Activated CD4-positive, alpha-beta T cell treated with anti-CD3 and anti-CD28 coated beads for 1 hour (primary cell): ENCODE results near the gene TSPAN12.
"Not testable (repeated sequence)": the region's sequence is repeated elsewhere in the genome, so short reads cannot be mapped to it uniquely, and the experiment has no call there.

ENCODE experiments used
- DNase-seq: peaks from one replicate; pipeline ENCODE4 v3.0.0-alpha.2; 2020

TSPAN12 gene

GRCh38 chr7:120857588-120858573, at the start of gene TSPAN12:
Gene TSPAN12 (minus strand): TSS chr7:120858144. CDS start chr7:120856763, 1,381 bp downstream.
- DNase-seq: peak; percentile 10

DNA sequence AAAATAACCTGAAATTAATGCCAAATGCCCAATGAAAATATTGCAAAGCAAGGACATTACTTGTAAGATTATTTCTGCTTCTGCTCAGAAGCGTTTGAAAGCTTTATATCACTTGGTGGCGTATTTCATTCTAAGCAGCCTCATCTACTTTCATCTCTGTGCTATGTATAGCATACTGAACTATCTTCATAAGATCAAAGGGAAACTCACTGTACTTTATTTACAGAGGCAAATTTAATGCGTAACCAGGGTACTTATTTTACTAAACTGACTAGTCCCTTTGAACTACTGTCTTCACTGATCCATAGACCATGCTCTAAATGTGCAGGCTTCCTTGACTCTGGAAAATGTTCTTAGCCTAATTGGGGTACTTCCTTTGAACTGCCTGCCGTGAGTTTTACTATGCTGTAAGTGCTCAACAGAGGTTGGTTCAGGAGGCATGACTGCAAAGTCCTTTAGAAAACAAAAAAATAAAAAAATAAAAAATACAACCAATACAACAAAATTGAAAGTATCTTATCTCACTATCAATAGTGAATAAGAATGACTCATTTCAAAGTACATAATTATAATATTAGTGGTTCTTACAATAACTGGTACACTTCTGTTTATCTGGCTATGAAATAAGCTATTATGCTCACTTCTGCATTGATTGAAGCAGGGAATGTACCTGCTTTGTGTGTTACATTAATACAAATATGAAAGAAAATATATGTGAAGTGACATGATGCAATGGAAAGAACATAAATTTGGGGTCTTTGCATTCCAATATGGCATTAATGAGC, 41.0 kb upstream of the TSPAN12 start:
- no peak for DNase-seq

GRCh38 chr7:120895253-120895652, 37.3 kb upstream of the TSPAN12 start:
- DNase-seq: not testable (repeated sequence)

GRCh38 chr7:120885602-120886001, 27.7 kb upstream of the TSPAN12 start:
- DNase-seq: not testable (repeated sequence)

- no peak for DNase-seq
Observed at GRCh38 chr7:120877701-120878100, 19.8 kb upstream of the TSPAN12 start.

DNA sequence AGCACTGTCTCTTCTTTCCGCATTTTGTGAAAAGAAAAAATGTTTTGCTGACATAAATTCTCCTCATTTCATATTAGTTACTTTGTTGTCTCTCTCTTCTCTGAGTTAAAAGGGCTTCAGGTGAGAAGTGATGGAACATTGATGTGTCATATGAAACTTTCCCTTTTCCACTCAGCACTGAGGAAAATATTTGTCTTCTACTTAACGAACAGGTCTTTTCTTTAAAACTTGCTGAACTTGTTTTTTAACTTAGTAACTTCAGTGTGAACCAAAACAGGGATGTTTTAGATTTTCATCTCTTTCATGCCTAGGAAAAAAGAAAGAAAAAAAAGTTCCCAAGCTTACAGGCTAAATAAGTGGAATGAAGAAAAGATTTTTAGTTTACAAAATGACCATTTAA, 19.0 kb upstream of the TSPAN12 start:
- DNase-seq: no peak

DNA sequence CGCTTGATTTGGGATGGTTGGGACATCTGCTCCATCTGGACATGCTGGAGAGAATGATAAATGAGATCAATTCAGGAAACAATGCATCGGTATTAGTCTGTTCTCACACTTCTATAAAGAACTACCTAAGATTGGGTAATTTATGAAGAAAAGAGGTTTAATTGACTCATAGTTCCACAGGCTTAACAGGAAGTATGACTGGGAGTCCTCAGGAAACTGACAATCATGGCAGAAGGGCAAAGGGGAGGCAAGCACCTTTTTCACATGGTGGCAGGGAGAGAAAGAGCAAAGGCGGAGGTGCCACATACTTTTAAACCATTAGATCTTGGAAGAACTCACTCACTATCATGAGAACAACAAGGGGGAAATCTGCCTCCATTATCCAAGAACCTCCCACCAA, 16.8 kb upstream of the TSPAN12 start:
- DNase-seq: no peak

DNA sequence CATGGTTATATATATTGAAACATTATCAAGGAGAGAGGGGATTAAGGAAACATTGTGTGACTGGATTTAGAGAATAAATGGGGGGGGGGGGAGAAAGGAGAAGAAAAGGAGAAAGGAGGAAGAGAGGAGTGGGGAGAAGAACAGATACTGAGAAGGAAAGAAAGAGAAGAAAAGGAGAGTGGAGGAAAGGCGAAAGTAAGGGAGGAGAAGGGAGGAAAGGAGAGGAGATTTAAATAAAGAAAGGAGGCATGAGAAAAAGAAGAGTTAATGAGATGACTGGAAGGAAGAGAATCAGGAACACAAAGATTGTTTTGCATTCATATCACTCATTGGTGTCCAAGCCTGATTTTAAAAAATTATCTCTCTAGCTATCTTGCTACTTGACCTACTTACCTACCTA, 16.1 kb upstream of the TSPAN12 start:
- no peak for DNase-seq

DNA sequence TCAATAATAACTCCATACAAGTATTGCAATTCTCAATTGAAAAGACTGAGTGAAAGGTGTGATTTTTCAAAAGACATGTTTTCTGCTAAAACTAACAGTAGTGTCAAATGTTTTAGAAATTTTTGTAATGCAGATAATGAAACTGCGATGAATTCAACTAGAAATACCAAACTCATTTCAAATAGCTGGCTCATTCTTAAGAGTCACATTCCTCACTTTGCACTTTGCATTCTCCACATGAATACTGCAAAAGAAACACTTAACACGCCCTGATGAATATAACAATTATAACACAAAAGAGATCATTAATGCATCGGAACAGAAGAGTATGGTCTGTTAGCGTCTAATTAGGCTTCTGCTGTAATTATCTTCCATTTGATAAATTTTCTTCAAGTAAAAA, 15.5 kb upstream of the TSPAN12 start:
- DNase-seq: no peak

- DNase-seq: no peak
Observed at GRCh38 chr7:120869700-120870099, 11.8 kb upstream of the TSPAN12 start.

GRCh38 chr7:120867932-120868331, 10.0 kb upstream of the TSPAN12 start:
- no peak for DNase-seq

DNA sequence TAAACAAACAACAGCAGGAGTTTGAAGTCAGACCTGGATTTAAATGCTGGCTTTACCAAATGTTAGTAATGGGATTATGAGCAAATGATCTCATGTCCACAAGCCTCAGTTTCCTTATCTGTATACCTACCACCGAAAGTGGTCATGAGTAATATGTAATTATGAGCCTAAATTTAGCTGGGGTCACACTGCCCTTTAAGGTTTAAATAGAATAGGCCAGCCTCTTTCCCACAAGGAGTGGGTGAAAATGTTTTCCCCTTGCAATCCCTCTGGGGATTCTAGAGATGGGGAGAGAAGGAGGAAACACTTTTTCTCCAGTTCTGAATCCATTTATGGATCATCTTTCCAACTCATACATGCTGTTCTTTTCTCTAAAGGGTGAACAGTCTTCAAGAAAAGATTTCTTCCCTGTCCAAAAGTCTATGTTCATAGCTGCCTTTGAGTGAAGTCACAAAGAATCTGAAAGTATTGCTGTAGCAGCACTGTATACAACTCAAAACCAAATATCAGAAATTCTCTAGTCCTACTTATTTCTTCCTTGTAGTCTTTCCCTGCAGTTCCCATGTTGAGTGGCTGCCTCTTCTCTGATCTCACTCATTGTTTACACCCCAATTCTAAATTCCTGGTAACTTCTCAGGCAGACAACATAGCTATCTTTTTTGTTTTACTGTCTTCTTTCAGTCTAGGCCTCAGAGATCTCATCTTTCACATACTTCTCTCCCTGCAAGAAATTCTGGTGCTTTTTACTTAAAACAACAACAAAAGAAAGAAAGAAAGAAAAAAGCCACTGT, 7.4 kb upstream of the TSPAN12 start:
- DNase-seq: no peak

- no peak for DNase-seq
Observed at GRCh38 chr7:120864141-120864900, 6.4 kb upstream of the TSPAN12 start.

GRCh38 chr7:120862987-120863590, 5.1 kb upstream of the TSPAN12 start:
- no peak for DNase-seq

- no peak for DNase-seq
Observed at GRCh38 chr7:120860156-120860555, 2.2 kb upstream of the TSPAN12 start.

GRCh38 chr7:120859459-120859858, 1.5 kb upstream of the TSPAN12 start:
- DNase-seq: no peak

- no peak for DNase-seq
Observed at GRCh38 chr7:120856621-120857352, 1.2 kb downstream of the TSPAN12 start.

- DNase-seq: no peak
Observed at GRCh38 chr7:120856198-120856597, 1.7 kb downstream of the TSPAN12 start.

GRCh38 chr7:120852700-120853099, 5.2 kb downstream of the TSPAN12 start:
- no peak for DNase-seq

- DNase-seq: no peak
Observed at GRCh38 chr7:120843109-120843508, 14.8 kb downstream of the TSPAN12 start.

DNA sequence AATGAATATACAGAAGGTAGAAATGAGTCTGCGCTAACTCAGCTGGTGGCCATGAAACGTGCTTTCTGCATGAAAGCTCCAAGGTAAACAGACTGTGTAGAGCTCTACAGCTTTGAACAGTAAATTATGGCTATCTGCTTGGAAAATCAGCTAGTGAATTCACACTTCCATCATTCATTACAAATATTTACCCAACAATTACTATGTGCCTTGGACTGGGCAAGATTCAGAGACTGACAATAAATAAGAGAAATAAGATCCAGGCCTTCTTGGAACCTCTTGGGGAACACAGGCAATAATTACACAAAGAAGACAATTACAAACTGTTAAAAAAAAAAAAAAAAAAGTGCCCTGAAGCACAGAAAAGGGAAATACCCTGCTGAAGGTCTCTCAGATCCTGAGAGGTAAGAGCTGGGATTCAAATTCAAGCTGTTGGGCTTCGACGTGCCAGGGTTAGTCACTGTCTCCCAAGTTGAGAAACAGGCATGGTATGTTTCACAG, 15.8 kb downstream of the TSPAN12 start:
- DNase-seq: no peak
